Caco-2 (cell line): ENCODE measurements around the gene RUSC2. TPM values are rescaled to one million over a fixed set of nuclear protein-coding genes. Genes with fewer than 3 reads are reported as not detected.

Experiments used
- BruUV-seq: library from RNA; stranded (reverse); fragments of 400-500 nt; replicated peaks from 2 replicates; lab custom pipeline; 2021; lab: Mats Ljungman, UMichigan
- CTCF ChIA-PET: fragments of 300-600 bp; sonication (Branson Sonifier 250); formaldehyde crosslinking; loops from one replicate; lab custom pipeline; 2022; ENCODE audit warnings: antibody characterized with exemption; lab: Charles Lee
- POLR2A ChIA-PET: fragments of 300-600 bp; sonication (Branson Sonifier 250); formaldehyde crosslinking; loops from one replicate; lab custom pipeline; 2022; ENCODE audit warnings: antibody characterized with exemption; lab: Charles Lee
- DNase-seq, 2 experiments: peaks; one replicate each; pipeline versions ENCODE4 v3.0.0 to v3.0.0-alpha.2; 2020 to 2022
- H3K27me3 ChIP-seq: replicated peaks from 2 replicates; pipeline ENCODE4 v1.6.0; 2011; ENCODE audit warnings: low read length; ENCODE audit not compliant: control insufficient read depth, insufficient read depth
- H3K36me3 ChIP-seq: 2 replicates; pipeline ENCODE4 v1.5.1; 2011; ENCODE audit warnings: low read length; ENCODE audit not compliant: control insufficient read depth, insufficient read depth
- H3K4me1 ChIP-seq: fragments of 250-450 bp; sonication (Bioruptor Pico); 2 replicates; pipeline ENCODE4 v1.5.1; 2020; ENCODE audit warnings: mild to moderate bottlenecking
- H3K4me3 ChIP-seq: 2 replicates; pipeline ENCODE4 v1.5.1; 2011; ENCODE audit warnings: low read depth, mild to moderate bottlenecking, control low read depth, low read length
- H3K9me3 ChIP-seq: fragments of 250-450 bp; sonication (Bioruptor Pico); 2 replicates; pipeline ENCODE4 v1.5.1; 2020; ENCODE audit warnings: mild to moderate bottlenecking, moderate library complexity
- H3K27ac Mint-ChIP-seq: one replicate; pipeline ENCODE4 v1.8.0; 2022; ENCODE audit warnings: mixed read lengths; ENCODE audit not compliant: unreplicated experiment
- H3K27me3 Mint-ChIP-seq: one replicate; pipeline ENCODE4 v1.8.0; 2022; ENCODE audit warnings: mixed read lengths; ENCODE audit not compliant: insufficient read depth, unreplicated experiment
- H3K36me3 Mint-ChIP-seq: one replicate; pipeline ENCODE4 v1.8.0; 2022; ENCODE audit warnings: mild to moderate bottlenecking, mixed read lengths; ENCODE audit not compliant: insufficient read depth, unreplicated experiment
- H3K4me1 Mint-ChIP-seq: one replicate; pipeline ENCODE4 v1.8.0; 2022; ENCODE audit warnings: low read depth, mixed read lengths; ENCODE audit not compliant: unreplicated experiment
- H3K4me3 Mint-ChIP-seq: one replicate; pipeline ENCODE4 v1.8.0; 2022; ENCODE audit warnings: mild to moderate bottlenecking, moderate library complexity, mixed read lengths; ENCODE audit not compliant: unreplicated experiment
- H3K9me3 Mint-ChIP-seq: one replicate; pipeline ENCODE4 v1.8.0; 2022; ENCODE audit warnings: mixed read lengths; ENCODE audit not compliant: unreplicated experiment
- CTCF ChIP-seq, 2 experiments: fragments of 200-600 bp in 1 of 2; IDR thresholded peaks; 1 replicate in 1 of 2; 2 replicates in 1 of 2; pipeline versions ENCODE4 v1.5.1 to v1.8.0; 2011 to 2022; ENCODE audit warnings: antibody characterized with exemption in 1 of 2, control low read depth in 1 of 2, inconsistent platforms in 1 of 2, low read depth in 1 of 2, low read length in 1 of 2, mild to moderate bottlenecking in 1 of 2, moderate library complexity in 1 of 2; ENCODE audit not compliant: insufficient read depth in 1 of 2, severe bottlenecking in 1 of 2, unreplicated experiment in 1 of 2
- intact Hi-C: fragments of 100-400 bp; cut with micrococcal nuclease; formaldehyde crosslinking; loops from one replicate; pipeline ENCODE4 v1.10.0; 2022; ENCODE audit not compliant: unreplicated experiment
- total RNA-seq: library from RNA; stranded (reverse); gene quantifications from 2 replicates; pipeline ENCODE4 v1.2.3, GENCODE V29; 2022

RUSC2 gene
- total RNA-seq, 1 experiment from 2014 or later = 13.0 TPM

- ChIA-PET CTCF (no interaction called here), POLR2A (no interaction called here)
- TF ChIP-seq CTCF (IDR thresholded peaks at IDR 0.05; ENCODE audit: insufficient read depth in 1 of 2, low read depth in 1 of 2, low read length in 1 of 2, severe bottlenecking in 1 of 2, unreplicated experiment in 1 of 2) = no peak
- no peak for DNase-seq
- H3K27me3 Mint-ChIP-seq = no peaks in the 10 kb centered on the region
- H3K4me1 Mint-ChIP-seq = no peaks in the 10 kb centered on the region
- no TSS peak for BruUV-seq
- intact Hi-C loops = no loop called here
- H3K27me3 ChIP-seq = no peaks in the 10 kb centered on the region
- no peak overlapping the region for H3K27ac Mint-ChIP-seq
- H3K9me3 ChIP-seq = 0 out of 2 replicates have a peak, but pooled peaks cover 3% of the 10 kb centered on the region
- H3K4me1 ChIP-seq = no peaks in the 10 kb centered on the region; the same call in 1 of the 2 replicates
- no peaks in the 10 kb centered on the region for H3K36me3 ChIP-seq
- no peaks in the 10 kb centered on the region for H3K9me3 Mint-ChIP-seq
- H3K4me3 Mint-ChIP-seq = no peak overlapping the region
- H3K4me3 ChIP-seq = no peak overlapping the region
- H3K36me3 Mint-ChIP-seq = peaks cover 10% of the 10 kb centered on the region
These were observed 9.3 kb downstream of the RUSC2 start for GRCh38 chr9:35499029-35499700.

- intact Hi-C loops = no loop called here
- no peak overlapping the region for H3K27ac Mint-ChIP-seq
- no peak overlapping the region for H3K4me3 ChIP-seq
- peaks cover 7% of the 10 kb centered on the region for H3K36me3 Mint-ChIP-seq
- no peaks in the 10 kb centered on the region; the same call in 1 of the 2 replicates for H3K4me1 ChIP-seq
- POLR2A ChIA-PET = no interaction called here
- no peaks in the 10 kb centered on the region for H3K9me3 Mint-ChIP-seq
- H3K4me3 Mint-ChIP-seq = no peak overlapping the region
- H3K27me3 Mint-ChIP-seq = no peaks in the 10 kb centered on the region
- no peak for DNase-seq
- H3K9me3 ChIP-seq = 0 out of 2 replicates have a peak, but pooled peaks cover 3% of the 10 kb centered on the region
- H3K36me3 ChIP-seq = no peaks in the 10 kb centered on the region
- no peaks in the 10 kb centered on the region for H3K27me3 ChIP-seq
- no peak for TF ChIP-seq CTCF (IDR thresholded peaks at IDR 0.05; ENCODE audit: insufficient read depth in 1 of 2, low read depth in 1 of 2, low read length in 1 of 2, severe bottlenecking in 1 of 2, unreplicated experiment in 1 of 2)
- CTCF ChIA-PET = no interaction called here
- no peaks in the 10 kb centered on the region for H3K4me1 Mint-ChIP-seq
- no TSS peak for BruUV-seq
These were observed 9.8 kb downstream of the RUSC2 start for GRCh38 chr9:35499701-35500030.

- TF ChIP-seq CTCF (IDR thresholded peaks at IDR 0.05; ENCODE audit: insufficient read depth in 1 of 2, low read depth in 1 of 2, low read length in 1 of 2, severe bottlenecking in 1 of 2, unreplicated experiment in 1 of 2) = no peak
- no peaks in the 10 kb centered on the region; the same call in 1 of the 2 replicates for H3K4me1 ChIP-seq
- no peak overlapping the region for H3K4me3 Mint-ChIP-seq
- H3K9me3 Mint-ChIP-seq = no peaks in the 10 kb centered on the region
- peaks cover 4% of the 10 kb centered on the region for H3K36me3 Mint-ChIP-seq
- H3K9me3 ChIP-seq = 0 out of 2 replicates have a peak, but pooled peaks cover 3% of the 10 kb centered on the region
- no peaks in the 10 kb centered on the region for H3K36me3 ChIP-seq
- CTCF ChIA-PET = interaction anchor here (1.2 to 1.3 kb wide), 2 partner anchors 11 to 53 kb away, joined by 4 to 7 read pairs; no protein-coding TSS in a partner anchor
- H3K27me3 Mint-ChIP-seq = no peaks in the 10 kb centered on the region
- H3K4me3 ChIP-seq = no peak overlapping the region
- no peaks in the 10 kb centered on the region for H3K4me1 Mint-ChIP-seq
- intact Hi-C loops = no loop called here
- no peak for DNase-seq
- H3K27me3 ChIP-seq = no peaks in the 10 kb centered on the region
- POLR2A ChIA-PET = interaction anchor here (1.5 kb wide), 1 partner anchor 11 kb away, joined by 5 read pairs; no protein-coding TSS in a partner anchor
- H3K27ac Mint-ChIP-seq = no peak overlapping the region
- no TSS peak for BruUV-seq
These were observed 10.3 kb downstream of the RUSC2 start for GRCh38 chr9:35500130-35500748.
